Activated T-cell treated with anti-CD3 and anti-CD28 coated beads, Interleukin-2, amount 50 U/mL, for 4 hours (primary cell): Measurements from ENCODE around the gene CPXM2. TPM values are rescaled to one million over a fixed set of nuclear protein-coding genes. Genes with fewer than 3 reads are reported as not detected.

Experiments used
- ATAC-seq, 2 donors: fragments of 200-7000 bp; cut with Tn5 transposase; one replicate each; pipeline ENCODE4 v1.10.0; 2021
- DNase-seq: peaks from one replicate; pipeline ENCODE4 v3.0.0-alpha.2; 2020
- H3K27me3 Mint-ChIP-seq: one replicate; pipeline ENCODE4 v1.8.0; 2021; ENCODE audit warnings: low read depth, mixed read lengths
- H3K36me3 Mint-ChIP-seq: one replicate; pipeline ENCODE4 v1.8.0; 2022; ENCODE audit warnings: mixed read lengths; ENCODE audit not compliant: insufficient read depth
- H3K4me1 Mint-ChIP-seq: one replicate; pipeline ENCODE4 v1.8.0; 2021; ENCODE audit warnings: low read depth, mixed read lengths
- H3K4me3 Mint-ChIP-seq: one replicate; pipeline ENCODE4 v1.8.0; 2021; ENCODE audit warnings: mild to moderate bottlenecking, moderate library complexity, mixed read lengths
- H3K9me3 Mint-ChIP-seq: one replicate; pipeline ENCODE4 v1.8.0; 2021; ENCODE audit warnings: mixed read lengths
- total RNA-seq, 3 donors: library from RNA; stranded (reverse); gene quantifications; one replicate each; pipeline ENCODE4 v1.2.1, GENCODE V29; 2021

The CPXM2 gene
- total RNA-seq, 3 donors from 2014 or later, result not detected

- Mint-ChIP-seq H3K36me3 (no peaks in the 10 kb centered on the region), H3K4me1 (no peaks in the 10 kb centered on the region), H3K9me3 (no peaks in the 10 kb centered on the region), H3K4me3 (no peak overlapping the region), H3K27me3 (peaks cover 9% of the 10 kb centered on the region)
- ATAC-seq (no peak), DNase-seq (no peak)
Measured at GRCh38 chr10:123868038-123869019, 23.3 kb downstream of the CPXM2 start.

- ATAC-seq (no peak), DNase-seq (no peak)
- no peaks in the 10 kb centered on the region for H3K4me1 Mint-ChIP-seq
- H3K9me3 Mint-ChIP-seq, result no peaks in the 10 kb centered on the region
- H3K4me3 Mint-ChIP-seq, result no peak overlapping the region
- peaks cover 12% of the 10 kb centered on the region for H3K27me3 Mint-ChIP-seq
- H3K36me3 Mint-ChIP-seq, result no peaks in the 10 kb centered on the region
Measured at GRCh38 chr10:123865880-123866279, 25.7 kb downstream of the CPXM2 start.

GRCh38 chr10:123865350-123865749 is 26.3 kb downstream of the CPXM2 start:
- Mint-ChIP-seq H3K4me1 (no peaks in the 10 kb centered on the region), H3K9me3 (no peaks in the 10 kb centered on the region), H3K4me3 (no peak overlapping the region), H3K27me3 (peaks cover 12% of the 10 kb centered on the region), H3K36me3 (no peaks in the 10 kb centered on the region)
- ATAC-seq, result no peak
- DNase-seq, result no peak

GRCh38 chr10:123864923-123865322 is 26.7 kb downstream of the CPXM2 start:
- ATAC-seq (no peak), DNase-seq (no peak)
- no peaks in the 10 kb centered on the region for H3K4me1 Mint-ChIP-seq
- no peaks in the 10 kb centered on the region for H3K36me3 Mint-ChIP-seq
- H3K27me3 Mint-ChIP-seq, result peaks cover 10% of the 10 kb centered on the region
- H3K4me3 Mint-ChIP-seq, result no peak overlapping the region
- H3K9me3 Mint-ChIP-seq, result no peaks in the 10 kb centered on the region

GRCh38 chr10:123863721-123864482 is 27.7 kb downstream of the CPXM2 start:
- DNase-seq (no peak), ATAC-seq (no peak)
- H3K4me1 Mint-ChIP-seq, result no peaks in the 10 kb centered on the region
- no peak overlapping the region for H3K4me3 Mint-ChIP-seq
- no peaks in the 10 kb centered on the region for H3K36me3 Mint-ChIP-seq
- no peaks in the 10 kb centered on the region for H3K9me3 Mint-ChIP-seq
- H3K27me3 Mint-ChIP-seq, result peaks cover 10% of the 10 kb centered on the region

- ATAC-seq, result no peak
- H3K4me1 Mint-ChIP-seq, result no peaks in the 10 kb centered on the region
- DNase-seq, result no peak
- no peaks in the 10 kb centered on the region for H3K9me3 Mint-ChIP-seq
- no peak overlapping the region for H3K4me3 Mint-ChIP-seq
- H3K27me3 Mint-ChIP-seq, result peaks cover 10% of the 10 kb centered on the region
- no peaks in the 10 kb centered on the region for H3K36me3 Mint-ChIP-seq
Measured at GRCh38 chr10:123863183-123863575, 28.4 kb downstream of the CPXM2 start.

- H3K4me1 Mint-ChIP-seq, result no peaks in the 10 kb centered on the region
- no peak overlapping the region for H3K4me3 Mint-ChIP-seq
- peaks cover 10% of the 10 kb centered on the region for H3K27me3 Mint-ChIP-seq
- ATAC-seq, result no peak
- DNase-seq, result no peak
- no peaks in the 10 kb centered on the region for H3K9me3 Mint-ChIP-seq
- no peaks in the 10 kb centered on the region for H3K36me3 Mint-ChIP-seq
Measured at GRCh38 chr10:123862421-123863182, 29.0 kb downstream of the CPXM2 start.

GRCh38 chr10:123860856-123861255 is 30.8 kb downstream of the CPXM2 start:
- Mint-ChIP-seq H3K9me3 (no peaks in the 10 kb centered on the region), H3K4me1 (no peaks in the 10 kb centered on the region), H3K4me3 (no peak overlapping the region), H3K36me3 (no peaks in the 10 kb centered on the region), H3K27me3 (peaks cover 9% of the 10 kb centered on the region)
- ATAC-seq (no peak), DNase-seq (no peak)

GRCh38 chr10:123860209-123860608 is 31.4 kb downstream of the CPXM2 start:
- no peaks in the 10 kb centered on the region for H3K9me3 Mint-ChIP-seq
- DNase-seq (no peak), ATAC-seq (no peak)
- H3K4me1 Mint-ChIP-seq, result no peaks in the 10 kb centered on the region
- H3K27me3 Mint-ChIP-seq, result peaks cover 8% of the 10 kb centered on the region
- H3K4me3 Mint-ChIP-seq, result no peak overlapping the region
- H3K36me3 Mint-ChIP-seq, result no peaks in the 10 kb centered on the region

- Mint-ChIP-seq H3K4me3 (no peak overlapping the region), H3K4me1 (no peaks in the 10 kb centered on the region), H3K27me3 (peaks cover 4% of the 10 kb centered on the region), H3K36me3 (no peaks in the 10 kb centered on the region), H3K9me3 (no peaks in the 10 kb centered on the region)
- no peak for ATAC-seq
- no peak for DNase-seq
Measured at GRCh38 chr10:123859653-123860050, 32.0 kb downstream of the CPXM2 start.

GRCh38 chr10:123858907-123859652 is 32.5 kb downstream of the CPXM2 start:
- Mint-ChIP-seq H3K36me3 (no peaks in the 10 kb centered on the region), H3K9me3 (no peaks in the 10 kb centered on the region), H3K4me1 (no peaks in the 10 kb centered on the region), H3K27me3 (peaks cover 4% of the 10 kb centered on the region), H3K4me3 (no peak overlapping the region)
- no peak for ATAC-seq
- no peak for DNase-seq

GRCh38 chr10:123858077-123858681 is 33.4 kb downstream of the CPXM2 start:
- Mint-ChIP-seq H3K4me1 (no peaks in the 10 kb centered on the region), H3K9me3 (no peaks in the 10 kb centered on the region), H3K36me3 (no peaks in the 10 kb centered on the region), H3K27me3 (peaks cover 4% of the 10 kb centered on the region), H3K4me3 (no peak overlapping the region)
- DNase-seq, result no peak
- no peak for ATAC-seq

- Mint-ChIP-seq H3K4me1 (no peaks in the 10 kb centered on the region), H3K36me3 (no peaks in the 10 kb centered on the region), H3K4me3 (no peak overlapping the region), H3K9me3 (no peaks in the 10 kb centered on the region), H3K27me3 (peaks cover 8% of the 10 kb centered on the region)
- DNase-seq (no peak), ATAC-seq (no peak)
Measured at GRCh38 chr10:123857616-123858015, 34.0 kb downstream of the CPXM2 start.
